Subcutaneous adipose tissue (tissue), 4 donors: ENCODE measurements around the gene EPS8L3. TPM values are rescaled to one million over a fixed set of nuclear protein-coding genes. Genes with fewer than 3 reads are reported as not detected.

Source experiments
- CTCF ChIP-seq: fragments of 450-650 bp; IDR thresholded peaks from one replicate; pipeline ENCODE4 v1.5.1; 2016; ENCODE audit warnings: low read depth, mild to moderate bottlenecking, control low read depth, antibody characterized with exemption, moderate library complexity
- total RNA-seq, 4 donors: library from RNA; depleted of rRNA; stranded (reverse); fragments of >200 nt; gene quantifications; one replicate each; pipeline ENCODE4 v1.1.0, GENCODE V29; 2016

The EPS8L3 gene
- total RNA-seq, 4 donors from 2014 or later: not detected

DNA sequence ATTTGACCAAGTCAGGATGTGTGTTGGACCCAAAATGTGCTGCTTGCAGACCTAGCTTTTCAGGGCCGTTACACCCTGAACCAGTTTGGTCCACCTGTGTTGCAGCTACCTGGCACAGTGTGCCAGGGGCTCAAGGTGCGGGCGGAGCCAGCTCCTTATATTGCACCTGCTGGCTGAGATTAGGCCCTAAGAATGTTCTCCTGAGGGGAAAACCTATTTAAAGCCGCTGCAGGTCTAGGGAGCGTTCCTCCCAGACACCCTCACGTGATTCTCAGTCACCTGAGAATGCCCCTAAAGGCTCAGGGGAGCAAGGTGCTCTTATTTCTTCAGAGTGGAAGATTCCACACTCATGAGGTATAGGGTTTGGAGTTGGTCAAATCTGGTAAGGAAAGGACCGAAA is 34.9 kb downstream of the EPS8L3 start:
- no peak for TF ChIP-seq CTCF

- no peak for TF ChIP-seq CTCF
These were observed 36.9 kb downstream of the EPS8L3 start for GRCh38 chr1:109726728-109727373.

DNA sequence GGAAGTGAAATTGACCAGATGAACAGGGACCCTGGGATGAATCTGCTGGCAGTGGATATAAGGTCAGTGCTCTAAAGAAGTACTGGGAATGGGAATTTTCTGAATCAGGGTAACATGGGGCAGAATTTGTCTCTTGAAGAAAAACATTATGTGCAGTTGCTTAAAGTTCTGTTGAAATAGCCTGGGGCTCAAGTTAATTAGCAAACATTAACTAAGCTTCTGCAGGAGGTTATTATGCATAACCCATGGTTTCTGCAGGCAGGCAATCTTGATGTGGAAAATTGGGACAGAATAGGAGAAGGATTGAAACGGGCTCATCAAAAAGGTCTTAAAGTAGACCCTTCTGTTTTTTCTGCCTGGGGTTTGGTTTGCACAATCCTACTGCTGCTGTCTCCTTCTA is 37.7 kb downstream of the EPS8L3 start:
- no peak for TF ChIP-seq CTCF

DNA sequence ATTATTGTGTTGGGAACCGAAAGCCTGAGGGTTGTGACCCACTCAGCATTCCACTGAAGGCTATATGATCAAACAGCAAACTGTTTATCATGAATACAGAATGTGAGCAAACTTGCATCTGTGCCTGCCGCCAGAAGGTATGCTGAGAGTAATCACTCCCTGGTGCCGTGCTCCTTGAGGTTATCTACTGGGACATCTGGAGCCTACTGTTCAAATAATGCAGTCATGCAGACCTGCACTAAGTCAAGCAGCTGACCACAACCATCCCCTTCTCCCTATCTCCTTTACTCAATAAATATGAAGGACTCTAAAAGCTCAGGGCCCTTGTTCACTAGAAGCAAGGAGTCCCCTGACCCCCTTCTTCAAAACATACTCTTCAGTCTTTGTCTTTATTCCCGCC is 38.2 kb downstream of the EPS8L3 start:
- no peak for TF ChIP-seq CTCF

DNA sequence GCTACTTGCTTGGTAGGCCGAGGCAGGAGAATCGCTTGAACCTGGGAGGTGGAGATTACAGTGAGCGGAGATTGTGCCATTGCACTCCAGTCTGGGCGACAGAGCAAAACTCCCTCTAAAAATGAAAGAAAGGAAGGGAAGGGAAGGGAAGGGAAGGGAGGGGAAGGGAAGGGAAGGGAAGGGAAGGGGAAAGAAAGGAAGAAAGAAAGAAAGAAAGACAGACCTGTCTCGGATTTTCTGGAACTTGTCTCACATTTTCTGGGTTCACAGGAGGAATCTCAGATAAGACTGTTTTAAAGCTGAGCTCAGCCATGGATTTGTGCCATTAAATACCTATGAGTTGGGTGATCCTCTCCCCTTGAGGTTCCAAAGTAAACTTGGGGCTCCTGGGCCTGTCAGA is 38.8 kb downstream of the EPS8L3 start:
- TF ChIP-seq CTCF: no peak

DNA sequence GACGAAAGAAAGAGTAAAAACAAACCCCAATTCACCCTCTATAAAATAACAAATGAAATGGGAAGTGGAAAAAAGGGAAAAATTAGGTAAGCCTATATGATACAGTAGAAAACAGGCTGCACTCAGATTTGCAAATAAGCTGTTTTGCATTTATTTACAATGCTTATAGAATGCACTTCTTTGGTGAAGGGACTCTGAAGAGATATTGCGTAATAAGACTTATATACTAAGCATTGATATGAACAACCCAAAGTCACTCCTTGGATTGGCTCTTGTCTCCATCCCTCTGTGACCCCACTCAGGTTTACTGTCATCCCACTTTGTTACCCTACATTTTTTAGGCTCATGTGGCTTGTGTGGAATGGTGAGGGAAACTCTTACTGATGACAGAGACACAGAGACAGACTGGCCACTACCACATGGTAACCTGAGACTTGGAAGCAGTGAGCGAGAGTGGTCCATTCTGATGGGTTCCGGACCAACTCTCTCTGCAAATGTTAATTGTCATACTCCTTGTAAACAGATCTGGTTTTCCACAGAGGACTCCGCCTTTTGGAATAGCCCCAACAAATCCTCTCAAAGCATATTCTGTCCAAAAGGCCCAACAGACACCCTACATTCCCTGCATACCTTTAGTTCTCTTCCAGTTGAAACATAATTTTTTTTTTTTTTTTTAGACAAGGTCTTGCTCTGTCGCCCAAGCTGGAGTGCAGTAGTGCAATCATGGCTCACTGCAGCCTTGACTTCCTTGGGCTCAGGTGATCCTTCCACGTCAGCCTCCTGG is 40.6 kb downstream of the EPS8L3 start:
- TF ChIP-seq CTCF: no peak

DNA sequence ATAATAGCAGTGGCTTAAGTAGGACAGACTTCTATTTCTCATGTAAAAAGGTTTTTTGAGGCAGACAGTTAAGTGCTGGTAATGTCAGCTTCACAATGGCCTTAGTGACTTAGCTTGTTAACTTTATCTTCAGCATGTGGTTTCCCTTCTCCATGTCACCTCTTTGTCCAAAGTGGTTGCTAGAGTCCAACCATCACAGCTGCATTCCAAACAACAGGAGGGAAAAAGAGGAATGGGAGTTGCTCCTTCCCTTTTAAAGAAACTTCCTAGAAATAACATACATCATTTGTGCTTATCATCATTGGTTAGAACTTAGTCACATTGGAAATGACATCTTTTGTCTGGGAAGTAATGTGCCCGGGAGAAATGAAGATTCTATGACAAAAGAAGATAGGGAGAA is 41.8 kb downstream of the EPS8L3 start:
- TF ChIP-seq CTCF: no peak
